GM21360 (cell line): ENCODE data around the gene CSNK1A1L.

Experiments
- ATAC-seq: cut with Tn5 transposase; IDR thresholded peaks from one replicate; pipeline ENCODE4 v1.9.1; 2021; ENCODE audit warnings: mild to moderate bottlenecking, moderate library complexity; ENCODE audit not compliant: unreplicated experiment

The CSNK1A1L gene

DNA sequence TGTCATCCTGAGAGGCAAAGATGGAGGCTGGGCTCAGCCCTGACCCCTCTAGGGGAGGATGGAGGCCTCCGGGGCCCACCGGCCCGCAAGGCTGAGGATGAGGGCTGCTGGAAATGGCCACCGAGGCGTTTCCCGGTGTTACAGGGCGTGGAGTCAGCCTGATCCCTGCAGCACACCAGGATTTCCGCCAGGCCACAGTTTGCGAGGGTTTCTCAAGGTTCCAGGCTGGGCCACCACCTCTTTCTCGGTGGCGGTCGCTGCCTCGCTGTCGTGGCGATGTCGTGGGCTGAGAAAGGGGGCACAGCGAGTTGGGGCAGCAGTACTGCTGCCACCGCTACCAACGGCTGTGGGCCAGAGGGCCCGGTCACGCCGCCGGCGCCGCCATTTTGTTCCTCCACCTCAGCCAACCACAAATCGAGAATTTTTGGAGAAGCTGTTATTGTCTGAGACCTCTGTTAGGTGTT, at the start of gene CSNK1A1L:
TSS of gene CSNK1A1L (minus strand) at position 414 of the 464 bp plus-strand sequence. CDS start at position 6, 408 bp downstream.
- no peak for ATAC-seq

GRCh38 chr13:37149380-37149779, 43.9 kb upstream of the CSNK1A1L start:
- no peak for ATAC-seq

DNA sequence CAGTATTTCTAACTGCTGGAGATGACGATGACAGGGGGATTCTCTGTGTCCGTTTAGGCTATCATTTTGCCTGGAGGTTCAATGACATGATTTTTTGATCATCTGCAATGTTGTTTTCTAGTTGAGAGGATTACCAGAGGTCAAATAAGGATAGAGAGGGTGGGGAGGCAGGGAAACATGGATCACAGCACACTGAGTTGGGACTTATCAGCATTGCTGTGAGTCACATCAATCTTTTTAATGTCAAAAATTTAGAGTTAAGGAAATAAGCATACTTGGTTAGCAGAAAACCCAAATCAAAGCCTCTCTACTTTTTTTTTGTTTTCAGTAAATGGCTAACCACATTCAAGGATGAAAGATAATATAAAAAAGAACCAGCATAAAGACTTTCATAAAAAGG, 43.0 kb upstream of the CSNK1A1L start:
- ATAC-seq: no peak

- no peak for ATAC-seq
Observed at GRCh38 chr13:37144661-37145060, 39.2 kb upstream of the CSNK1A1L start.

- ATAC-seq: no peak
Observed at GRCh38 chr13:37143911-37144310, 38.4 kb upstream of the CSNK1A1L start.

DNA sequence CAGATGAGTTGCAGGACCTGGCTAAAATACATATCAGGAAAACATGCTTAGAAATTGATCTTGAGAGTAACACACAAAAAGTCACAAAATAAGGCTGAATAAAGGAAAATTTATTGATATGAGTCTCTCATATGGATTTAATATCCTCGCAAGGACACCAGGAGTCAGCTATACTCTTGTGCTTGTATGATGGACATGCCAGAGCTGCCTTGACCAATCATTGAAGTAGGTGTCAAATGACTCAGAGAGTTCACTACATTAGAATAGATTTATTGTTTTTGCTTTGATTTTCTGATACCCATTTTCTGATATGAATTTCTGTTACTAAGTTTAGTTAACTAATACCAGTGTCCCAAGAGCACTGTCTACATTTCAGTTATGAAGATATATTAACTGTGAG, 37.4 kb upstream of the CSNK1A1L start:
- ATAC-seq: no peak

DNA sequence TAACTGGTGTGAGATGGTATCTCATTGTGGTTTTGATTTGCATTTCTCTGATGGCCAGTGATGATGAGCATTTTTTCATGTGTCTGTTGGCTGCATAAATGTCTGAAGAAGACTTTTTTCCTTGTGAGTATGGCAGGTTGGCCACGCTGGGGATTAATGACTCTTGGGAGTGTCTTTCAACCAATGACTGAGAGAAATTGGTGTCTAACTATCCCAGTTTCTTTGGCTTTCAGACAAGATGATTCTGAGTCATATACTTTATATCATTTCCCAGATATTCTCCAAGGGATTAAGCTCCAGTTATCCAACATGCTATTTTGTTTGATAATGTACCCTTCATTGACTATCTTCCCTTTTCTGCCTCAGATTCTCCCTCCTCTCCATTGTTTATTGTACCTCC, 35.5 kb upstream of the CSNK1A1L start:
- no peak for ATAC-seq

DNA sequence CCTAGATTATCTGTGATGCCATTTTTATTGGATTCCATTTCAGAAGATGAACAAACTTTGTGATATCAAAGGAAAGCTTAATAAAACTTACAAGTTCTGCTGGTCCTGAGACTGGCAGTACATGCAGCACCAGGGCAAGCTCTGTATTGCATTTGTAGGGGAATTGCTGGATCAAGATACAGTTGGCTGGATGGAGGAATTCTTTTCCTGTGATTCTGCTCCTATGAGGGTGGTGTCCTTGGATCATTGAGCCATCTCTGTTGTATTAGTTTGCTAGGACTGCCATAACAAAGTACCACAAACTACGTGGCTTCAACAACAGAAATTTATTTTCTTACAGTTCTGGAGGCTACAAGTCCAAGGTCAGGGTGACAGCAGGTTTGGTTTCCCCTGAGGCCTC, 33.9 kb upstream of the CSNK1A1L start:
- ATAC-seq: no peak

- no peak for ATAC-seq
Observed at GRCh38 chr13:37138926-37139325, 33.5 kb upstream of the CSNK1A1L start.

GRCh38 chr13:37138169-37138568, 32.7 kb upstream of the CSNK1A1L start:
- ATAC-seq: no peak

- no peak for ATAC-seq
Observed at GRCh38 chr13:37136633-37137032, 31.2 kb upstream of the CSNK1A1L start.

DNA sequence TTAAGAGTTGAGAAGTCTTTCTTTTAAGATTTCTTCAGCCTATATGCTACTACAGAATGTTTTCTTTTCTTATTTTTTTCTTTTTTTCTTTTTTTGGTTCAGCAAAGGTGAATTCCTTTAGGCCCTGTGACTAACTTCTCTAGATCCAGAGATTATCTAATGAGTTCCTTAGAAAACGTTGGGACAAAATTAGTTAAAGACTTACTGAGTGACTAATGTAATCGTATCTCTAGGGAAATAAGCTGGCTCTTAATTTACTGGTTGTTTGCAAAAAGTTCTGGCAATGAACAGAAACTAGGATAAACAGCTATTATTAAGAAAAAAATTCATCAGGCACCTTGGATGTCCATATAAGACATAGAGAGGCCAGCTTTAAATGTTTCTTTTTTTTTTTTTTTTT, 30.7 kb upstream of the CSNK1A1L start:
- ATAC-seq: no peak

DNA sequence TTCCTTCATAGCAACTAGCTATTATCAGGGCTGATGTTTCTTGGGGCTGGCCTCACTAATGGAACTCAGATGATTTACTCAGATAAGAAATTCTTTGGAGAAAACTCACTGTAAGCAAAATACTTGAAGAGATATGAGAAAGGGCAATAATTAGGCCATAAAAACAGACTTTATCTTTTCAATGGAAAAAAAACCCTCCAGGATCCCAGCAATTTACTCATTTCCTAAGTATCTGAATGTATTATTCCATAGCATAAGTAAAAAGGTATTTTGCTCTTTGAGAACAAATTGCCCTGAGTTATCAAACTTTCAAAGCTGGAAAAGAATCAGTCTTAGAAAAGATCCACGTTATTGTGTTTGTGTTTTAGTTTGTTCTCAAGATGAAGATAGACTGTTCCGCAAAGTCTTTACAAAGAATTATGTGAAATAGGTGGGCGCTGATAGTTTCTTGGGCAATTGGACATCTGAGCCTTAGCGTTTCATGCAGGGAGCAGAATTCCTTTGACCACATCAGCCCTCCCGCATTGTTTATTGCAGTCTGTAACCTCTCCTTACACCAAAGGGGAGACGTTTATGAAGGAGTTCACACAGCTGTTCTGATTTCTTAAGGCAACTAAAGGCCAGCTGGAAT, 29.1 kb upstream of the CSNK1A1L start:
- no peak for ATAC-seq

DNA sequence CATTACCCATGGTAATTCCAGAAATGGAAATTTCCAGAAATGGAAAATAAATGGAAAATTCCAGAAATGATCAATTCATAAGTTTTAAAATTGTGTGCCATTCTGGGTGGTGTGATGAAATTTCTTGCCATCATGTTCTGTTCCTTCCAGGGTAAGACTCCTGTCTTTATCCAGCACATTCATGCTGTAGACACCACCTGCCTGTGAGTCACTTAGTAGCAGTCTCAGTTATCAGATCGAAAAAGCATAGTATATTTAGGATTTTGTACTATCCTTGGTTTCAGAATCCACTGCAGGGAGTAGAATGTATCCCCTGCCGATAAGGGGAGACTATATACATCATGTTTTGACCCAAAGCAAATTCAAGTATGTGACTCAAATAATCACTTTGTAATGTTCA, 26.7 kb upstream of the CSNK1A1L start:
- no peak for ATAC-seq

DNA sequence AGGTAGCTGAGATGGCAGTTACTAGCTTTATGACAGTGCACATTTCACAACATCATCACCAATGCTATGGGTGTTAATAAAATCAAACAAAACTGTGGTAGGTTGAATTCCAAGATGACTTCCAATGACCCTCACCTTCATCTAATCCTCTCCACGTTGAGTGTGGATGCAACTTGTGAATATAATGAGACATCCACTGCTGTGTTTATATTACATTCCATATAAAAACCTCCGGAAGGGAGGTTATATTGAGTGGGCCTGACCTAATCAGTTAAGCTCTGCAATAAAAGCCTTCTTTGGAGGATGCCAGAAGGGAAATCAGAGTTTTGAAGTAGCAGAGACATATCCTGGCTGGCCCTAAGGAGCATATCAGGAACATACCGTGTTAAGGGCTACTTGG, 25.6 kb upstream of the CSNK1A1L start:
- ATAC-seq: no peak

- ATAC-seq: no peak
Observed at GRCh38 chr13:37129866-37130265, 24.4 kb upstream of the CSNK1A1L start.

DNA sequence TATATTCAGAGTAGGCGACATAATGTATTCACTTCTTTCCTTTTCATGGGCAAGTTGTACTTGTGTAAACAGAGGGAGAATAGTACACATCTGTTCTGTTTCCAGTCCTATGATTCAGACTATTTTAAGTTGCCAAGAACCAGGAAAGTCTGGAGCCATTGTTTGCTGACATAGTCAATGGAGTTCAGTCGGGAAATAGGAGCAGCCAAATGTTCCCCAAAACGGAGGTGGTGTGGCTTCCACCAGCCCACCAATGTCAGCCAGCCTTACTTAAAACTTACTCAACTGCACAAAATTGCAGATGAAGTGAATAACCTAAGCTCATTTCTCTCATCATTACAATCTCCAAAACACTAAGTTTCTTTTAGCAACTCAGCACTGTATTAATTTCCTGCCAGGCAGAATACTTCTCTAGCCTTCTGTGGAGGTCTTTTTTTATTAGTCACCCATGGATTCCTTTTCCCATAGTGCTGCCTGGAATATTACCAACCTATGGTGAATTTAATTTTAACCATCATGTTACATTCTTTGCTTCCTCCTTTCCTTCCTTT, 22.3 kb upstream of the CSNK1A1L start:
- no peak for ATAC-seq

GRCh38 chr13:37123337-37123736, 17.9 kb upstream of the CSNK1A1L start:
- ATAC-seq: no peak

DNA sequence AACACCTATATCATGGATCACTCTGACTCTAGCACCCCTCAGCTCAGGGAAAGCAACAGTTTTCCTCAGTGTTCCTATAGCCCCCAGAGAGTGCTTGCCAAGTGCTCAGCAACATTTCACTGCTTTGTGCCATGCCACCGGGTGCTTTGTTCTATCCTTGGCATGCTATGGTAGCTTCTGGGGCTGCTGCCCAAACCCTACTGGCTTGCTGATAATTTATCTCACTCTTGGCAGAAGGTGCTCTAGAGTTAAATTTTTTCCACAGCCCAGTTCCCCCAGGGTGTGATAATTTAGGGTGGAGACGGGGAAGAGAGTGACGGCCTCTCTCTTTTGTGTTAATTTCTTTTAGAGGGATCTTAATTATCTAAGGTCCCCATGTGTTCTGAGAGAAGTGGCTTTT, 12.6 kb upstream of the CSNK1A1L start:
- no peak for ATAC-seq

DNA sequence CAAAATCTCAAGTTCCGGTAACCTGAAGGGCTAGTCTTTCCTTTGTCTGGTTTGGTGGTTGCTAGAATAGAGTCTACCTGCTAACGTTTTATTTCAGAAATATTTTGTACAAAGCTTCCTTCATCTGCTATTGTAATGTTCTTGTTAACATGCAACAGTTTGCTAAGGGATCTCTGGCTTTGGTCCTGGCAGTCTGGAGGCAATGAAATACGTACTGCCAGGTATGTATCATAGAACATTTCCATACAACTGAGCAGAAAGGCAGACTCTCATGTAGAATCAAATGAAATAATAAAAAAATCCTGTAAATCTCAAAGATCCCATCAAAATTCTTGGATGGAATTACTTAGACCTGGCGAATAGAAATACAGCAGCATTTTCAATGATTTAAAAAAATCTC, 8.8 kb upstream of the CSNK1A1L start:
- ATAC-seq: no peak

- ATAC-seq: no peak
Observed at GRCh38 chr13:37113534-37113933, 8.1 kb upstream of the CSNK1A1L start.

GRCh38 chr13:37109051-37109678, 3.7 kb upstream of the CSNK1A1L start:
- no peak for ATAC-seq
